H1 (cell line): ENCODE results near the gene RABGAP1. TPM values are rescaled to one million over a fixed set of nuclear protein-coding genes. Genes with fewer than 3 reads are reported as not detected.

Experiments
- ATF2 ChIP-seq: IDR thresholded peaks from 2 replicates; pipeline ENCODE4 v1.6.1; 2012; ENCODE audit warnings: low read length, inconsistent platforms
- CHD2 ChIP-seq: IDR thresholded peaks from 2 replicates; pipeline ENCODE4 v1.6.1; 2012; ENCODE audit warnings: low read length, improper control_type of control experiment
- JUN ChIP-seq: IDR thresholded peaks from 2 replicates; pipeline ENCODE4 v1.6.1; 2011; ENCODE audit warnings: low read depth, mild to moderate bottlenecking, improper control_type of control experiment, low read length
- JUND ChIP-seq: IDR thresholded peaks from 2 replicates; pipeline ENCODE4 v1.6.1; 2011; ENCODE audit warnings: mild to moderate bottlenecking, improper control_type of control experiment, low read length
- RBBP5 ChIP-seq: IDR thresholded peaks from 2 replicates; pipeline ENCODE4 v1.7.1; 2012; ENCODE audit warnings: low read depth, mild to moderate bottlenecking, inconsistent platforms, low read length, moderate library complexity, borderline replicate concordance
- polyA plus RNA-seq, 7 experiments: library from polyadenylated mRNA; depleted of rRNA in 3 of 7; stranded (reverse) in 5 of 7; unstranded in 2 of 7; fragments of >200 nt in 5 of 7; fragments of 200-250 nt in 2 of 7; gene quantifications; 1 replicate in 5 of 7; 2 replicates in 1 of 7; 4 replicates in 1 of 7; pipeline versions ENCODE4 v1.2.1 to v1.2.3, GENCODE V29; 2011 to 2013; ENCODE audit warnings: missing spikeins in 2 of 7, mixed read lengths in 2 of 7
- total RNA-seq: library from RNA; stranded (reverse); fragmentation: NEBNext Ultra II Directional; extraction: Animal tissue kit (Norgen Biotek cat#: 25700); gene quantifications from 2 replicates; pipeline ENCODE4 v1.2.1, GENCODE V29; 2021

Gene RABGAP1
- total and polyA plus RNA-seq, 2 of the 8 experiments (the other 6 are each of a cell fraction or from before 2014, with no cell fraction given) = 15.7 to 38.3 TPM

GRCh38 chr9:123036893-123037545, 96.2 kb downstream of the RABGAP1 start (continued):
- TF ChIP-seq ATF2 (no peak), JUND (no peak), CHD2 (no peak), RBBP5 (no peak), JUN (no peak)
